ENCODE results near the gene DCHS1. TPM values are rescaled to one million over a fixed set of nuclear protein-coding genes. Genes with fewer than 3 reads are reported as not detected.

The DCHS1 gene
- total RNA-seq, 6 experiments from 2014 or later: 1.8 to 9.2 (median 4.1) TPM

GRCh38 chr11:6625832-6626420, 29.7 kb downstream of the DCHS1 start:
- 80% methylated on average over 2 of the region's 17 CpGs for WGBS (ENCODE audit: insufficient coverage, low coverage, low lambda C conversion rate, missing lambda C conversion rate)
- DNase-seq (no peak), ATAC-seq (no peak)
- no peaks in the 10 kb centered on the region for H3K9me3 ChIP-seq
- H3K4me3 ChIP-seq: no peak overlapping the region
- H3K27ac ChIP-seq: no peak overlapping the region
- no peaks in the 10 kb centered on the region for H3K27me3 ChIP-seq
- intact Hi-C loops (cut with DNase I): no loop called here
- TF ChIP-seq POLR2A (IDR thresholded peaks at IDR 0.05) (no peak), CTCF (IDR thresholded peaks at IDR 0.05) (no peak)
- H3K4me1 ChIP-seq: no peaks in the 10 kb centered on the region
- no peaks in the 10 kb centered on the region for H3K36me3 ChIP-seq

GRCh38 chr11:6625156-6625831, 30.3 kb downstream of the DCHS1 start:
- Histone ChIP-seq H3K4me3 (no peak overlapping the region), H3K36me3 (no peaks in the 10 kb centered on the region), H3K4me1 (no peaks in the 10 kb centered on the region), H3K27me3 (no peaks in the 10 kb centered on the region), H3K9me3 (no peaks in the 10 kb centered on the region), H3K27ac (no peak overlapping the region)
- TF ChIP-seq POLR2A (IDR thresholded peaks at IDR 0.05) (no peak), CTCF (IDR thresholded peaks at IDR 0.05) (no peak)
- 85% methylated on average over 4 of the region's 12 CpGs for WGBS (ENCODE audit: insufficient coverage, low coverage, low lambda C conversion rate, missing lambda C conversion rate)
- no peak for ATAC-seq
- intact Hi-C loops (cut with DNase I): no loop called here
- DNase-seq: no peak

GRCh38 chr11:6623391-6624363, 31.9 kb downstream of the DCHS1 start:
- TF ChIP-seq POLR2A (IDR thresholded peaks at IDR 0.05) (no peak), CTCF (IDR thresholded peaks at IDR 0.05) (no peak)
- 80% methylated on average over 13 of the region's 31 CpGs for WGBS (ENCODE audit: insufficient coverage, low coverage, low lambda C conversion rate, missing lambda C conversion rate)
- Histone ChIP-seq H3K36me3 (no peaks in the 10 kb centered on the region), H3K27me3 (no peaks in the 10 kb centered on the region), H3K27ac (no peak overlapping the region), H3K9me3 (no peaks in the 10 kb centered on the region), H3K4me3 (no peak overlapping the region), H3K4me1 (no peaks in the 10 kb centered on the region)
- DNase-seq (no peak), ATAC-seq (no peak)
- intact Hi-C loops (cut with DNase I): no loop called here

- Histone ChIP-seq H3K4me1 (peaks cover 0 to 8% (median 0%) of the 10 kb centered on the region in 4 donors), H3K9me3 (no peaks in the 10 kb centered on the region), H3K27ac (no peak overlapping the region), H3K27me3 (no peaks in the 10 kb centered on the region), H3K36me3 (no peaks in the 10 kb centered on the region), H3K4me3 (no peak overlapping the region)
- no peak for TF ChIP-seq POLR2A (IDR thresholded peaks at IDR 0.05)
- no peak for TF ChIP-seq CTCF (IDR thresholded peaks at IDR 0.05)
- DNase-seq (no peak), ATAC-seq (no peak)
- WGBS (ENCODE audit: insufficient coverage, low coverage, low lambda C conversion rate, missing lambda C conversion rate): no CpG with 5 or more reads among the region's 24 CpGs
- intact Hi-C loops (cut with DNase I): no loop called here
These were observed 33.1 kb downstream of the DCHS1 start for GRCh38 chr11:6622261-6623171.
